Osteocyte (in vitro differentiated cells): Measurements from ENCODE around the gene ATP2C2. TPM values are rescaled to one million over a fixed set of nuclear protein-coding genes. Genes with fewer than 3 reads are reported as not detected.

Experiments used
- DNase-seq: peaks from one replicate; pipeline ENCODE4 v3.0.0; 2021; ENCODE audit warnings: mixed read lengths; ENCODE audit not compliant: unreplicated experiment; ENCODE audit errors: extremely low spot score
- H3K27ac Mint-ChIP-seq: one replicate; pipeline ENCODE4 v1.8.0; 2021; ENCODE audit warnings: mild to moderate bottlenecking, mixed read lengths; ENCODE audit not compliant: unreplicated experiment
- H3K27me3 Mint-ChIP-seq: one replicate; pipeline ENCODE4 v1.8.0; 2021; ENCODE audit warnings: mixed read lengths; ENCODE audit not compliant: unreplicated experiment
- H3K36me3 Mint-ChIP-seq: one replicate; pipeline ENCODE4 v1.8.0; 2021; ENCODE audit warnings: mixed read lengths; ENCODE audit not compliant: unreplicated experiment
- H3K4me1 Mint-ChIP-seq: one replicate; pipeline ENCODE4 v1.8.0; 2021; ENCODE audit warnings: mixed read lengths; ENCODE audit not compliant: unreplicated experiment
- H3K4me3 Mint-ChIP-seq: one replicate; pipeline ENCODE4 v1.8.0; 2021; ENCODE audit warnings: mild to moderate bottlenecking, moderate library complexity, mixed read lengths; ENCODE audit not compliant: unreplicated experiment
- H3K9me3 Mint-ChIP-seq: one replicate; pipeline ENCODE4 v1.8.0; 2021; ENCODE audit warnings: mixed read lengths; ENCODE audit not compliant: unreplicated experiment
- CTCF ChIP-seq: fragments of 200-600 bp; sonication (generic); IDR thresholded peaks from 2 replicates; pipeline ENCODE4 v1.5.0; 2021; ENCODE audit warnings: antibody characterized with exemption, mild to moderate bottlenecking, moderate library complexity
- total RNA-seq: library from RNA; stranded (reverse); gene quantifications from 2 replicates; pipeline ENCODE4 v1.2.1, GENCODE V29; 2021

ATP2C2 gene
- total RNA-seq, 1 donor from 2014 or later = not detected

DNA sequence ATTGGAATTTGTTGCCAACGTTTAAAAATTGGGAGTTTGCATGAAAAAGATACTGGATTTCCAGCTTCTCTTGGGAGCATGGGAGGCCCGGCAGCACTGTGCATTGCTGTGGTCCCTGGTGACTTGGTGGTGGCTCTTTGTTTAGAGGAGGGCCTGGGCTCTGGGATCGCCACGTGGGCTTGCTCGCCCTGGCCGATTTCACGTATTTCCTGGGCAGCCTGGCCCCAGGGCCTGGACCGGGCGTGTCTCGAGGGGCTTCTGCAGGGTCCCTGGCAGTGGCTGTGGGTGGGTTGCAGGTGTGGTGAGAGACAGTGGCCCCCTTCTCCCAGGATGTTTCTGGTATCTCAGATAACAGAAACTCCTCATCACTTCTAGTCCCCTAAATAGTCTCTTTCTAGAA lies 67.9 kb downstream of the ATP2C2 start:
- TF ChIP-seq CTCF = no peak
- DNase-seq = no peak
- no peak overlapping the region for H3K4me3 Mint-ChIP-seq
- H3K36me3 Mint-ChIP-seq = no peaks in the 10 kb centered on the region
- H3K27ac Mint-ChIP-seq = no peak overlapping the region
- H3K9me3 Mint-ChIP-seq = no peaks in the 10 kb centered on the region
- H3K27me3 Mint-ChIP-seq = peaks cover 42% of the 10 kb centered on the region
- H3K4me1 Mint-ChIP-seq = no peaks in the 10 kb centered on the region

- H3K4me3 Mint-ChIP-seq = no peak overlapping the region
- H3K27ac Mint-ChIP-seq = no peak overlapping the region
- H3K27me3 Mint-ChIP-seq = peaks cover 32% of the 10 kb centered on the region
- no peaks in the 10 kb centered on the region for H3K36me3 Mint-ChIP-seq
- H3K4me1 Mint-ChIP-seq = no peaks in the 10 kb centered on the region
- H3K9me3 Mint-ChIP-seq = no peaks in the 10 kb centered on the region
- DNase-seq = no peak
- no peak for TF ChIP-seq CTCF
These were observed 70.8 kb downstream of the ATP2C2 start for GRCh38 chr16:84438971-84439696.

DNA sequence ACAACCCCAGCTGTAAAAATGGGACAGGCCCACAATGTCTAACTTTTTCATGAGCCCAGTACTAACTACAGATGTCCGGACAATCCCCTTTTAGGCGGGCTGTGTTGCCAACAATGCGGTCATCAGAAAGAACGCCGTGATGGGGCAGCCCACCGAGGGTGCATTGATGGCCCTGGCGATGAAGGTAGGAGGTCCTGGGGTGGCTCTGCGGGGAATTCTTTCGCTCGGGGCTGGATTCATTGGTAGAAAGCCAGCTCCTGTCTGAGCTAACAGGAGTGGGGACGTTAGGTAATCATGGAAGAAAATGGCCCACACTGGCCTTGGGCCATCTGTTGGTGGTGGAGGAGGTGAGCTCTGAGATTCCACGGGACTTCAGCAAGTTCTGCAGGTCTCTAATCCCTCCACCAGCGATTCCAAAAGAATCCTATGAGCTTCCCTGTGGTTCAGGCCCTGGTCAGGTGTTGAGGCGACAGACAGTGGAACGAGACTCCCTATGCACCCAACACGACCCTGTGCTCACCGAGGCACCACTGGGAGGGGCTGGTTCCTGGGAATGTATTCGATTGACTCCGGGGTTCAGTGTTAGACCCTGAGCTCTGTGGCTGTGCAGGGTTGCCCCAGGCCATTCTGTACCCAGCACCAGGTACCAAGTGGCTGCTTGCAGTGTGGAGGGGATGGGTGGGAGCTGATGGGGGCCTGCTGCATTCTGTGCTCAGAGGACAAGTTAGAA lies 74.2 kb downstream of the ATP2C2 start:
- H3K27ac Mint-ChIP-seq = no peak overlapping the region
- H3K36me3 Mint-ChIP-seq = no peaks in the 10 kb centered on the region
- no peak overlapping the region for H3K4me3 Mint-ChIP-seq
- no peaks in the 10 kb centered on the region for H3K9me3 Mint-ChIP-seq
- H3K27me3 Mint-ChIP-seq = peaks cover 23% of the 10 kb centered on the region
- TF ChIP-seq CTCF = no peak
- no peak for DNase-seq
- no peaks in the 10 kb centered on the region for H3K4me1 Mint-ChIP-seq

DNA sequence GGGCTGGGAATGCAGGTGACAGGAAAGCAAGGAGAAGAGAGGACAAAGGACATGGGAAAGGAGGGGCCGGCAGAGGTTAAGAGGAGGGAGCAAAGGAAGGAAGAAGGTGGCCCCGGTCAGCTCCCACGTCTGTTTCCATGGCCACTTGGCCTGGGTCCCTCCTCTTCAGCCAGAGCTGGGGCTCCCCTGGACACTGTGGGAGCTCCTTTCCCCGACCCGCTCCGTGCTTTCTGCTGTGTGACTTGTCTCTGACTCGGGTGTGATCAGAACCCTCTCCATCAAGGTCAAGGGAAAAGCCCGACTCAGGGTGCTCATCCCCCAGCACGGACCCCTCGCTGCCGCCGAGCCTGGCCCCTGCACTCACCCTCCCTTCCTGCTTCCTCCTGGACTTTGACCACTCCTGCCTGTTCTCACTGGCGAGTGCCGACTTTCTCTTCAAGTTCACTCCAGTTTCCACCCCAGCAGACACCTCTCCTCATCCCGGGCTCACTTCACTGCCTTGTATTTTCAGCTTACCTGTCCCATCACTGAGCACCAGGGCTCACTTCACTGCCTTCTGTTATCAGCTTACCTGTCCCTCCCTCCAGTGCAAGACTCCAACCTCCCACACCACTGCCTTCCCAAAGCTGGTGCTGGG lies 74.9 kb downstream of the ATP2C2 start:
- no peaks in the 10 kb centered on the region for H3K36me3 Mint-ChIP-seq
- H3K9me3 Mint-ChIP-seq = no peaks in the 10 kb centered on the region
- no peak for DNase-seq
- no peak for TF ChIP-seq CTCF
- H3K27ac Mint-ChIP-seq = no peak overlapping the region
- H3K4me1 Mint-ChIP-seq = no peaks in the 10 kb centered on the region
- no peak overlapping the region for H3K4me3 Mint-ChIP-seq
- H3K27me3 Mint-ChIP-seq = peaks cover 19% of the 10 kb centered on the region

DNA sequence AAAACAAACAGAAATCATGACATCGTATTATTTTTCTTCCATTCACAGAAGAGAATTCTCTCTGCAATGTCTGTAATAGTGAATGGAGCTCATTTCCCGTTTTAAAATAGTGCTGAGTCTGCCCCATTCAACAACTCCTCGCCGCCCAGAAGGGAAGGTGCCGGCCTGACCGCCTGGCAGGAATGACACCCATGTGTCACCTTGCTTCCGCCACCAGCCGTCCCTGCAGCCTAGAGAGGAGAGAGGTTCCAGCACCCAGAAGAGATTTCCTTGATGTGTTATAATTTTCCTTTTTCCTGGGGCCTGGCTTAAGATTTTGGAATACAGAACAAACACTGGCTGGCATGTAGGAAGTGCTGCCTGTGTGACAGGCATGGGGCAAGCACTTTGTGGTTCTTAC lies 76.1 kb downstream of the ATP2C2 start:
- H3K27ac Mint-ChIP-seq = no peak overlapping the region
- peaks cover 19% of the 10 kb centered on the region for H3K27me3 Mint-ChIP-seq
- no peak for TF ChIP-seq CTCF
- no peaks in the 10 kb centered on the region for H3K4me1 Mint-ChIP-seq
- H3K36me3 Mint-ChIP-seq = no peaks in the 10 kb centered on the region
- DNase-seq = no peak
- no peaks in the 10 kb centered on the region for H3K9me3 Mint-ChIP-seq
- no peak overlapping the region for H3K4me3 Mint-ChIP-seq
